AG04450 (cell line): ENCODE data around the gene CD2. TPM values are rescaled to one million over a fixed set of nuclear protein-coding genes. Genes with fewer than 3 reads are reported as not detected.

Experiments
- CTCF ChIA-PET: fragments of 300-600, 350-600 bp; formaldehyde crosslinking; extraction: SDS; loops from one replicate; lab custom pipeline; 2022; ENCODE audit warnings: antibody characterized with exemption, inconsistent platforms; lab: Charles Lee
- POLR2A ChIA-PET: fragments of 350-600 bp; formaldehyde crosslinking; extraction: SDS; loops from one replicate; lab custom pipeline; 2021; ENCODE audit warnings: antibody characterized with exemption, inconsistent platforms; lab: Yijun Ruan, JAX
- DNase-seq: peaks from one replicate; pipeline ENCODE4 v3.0.0-alpha.2; 2011; ENCODE audit warnings: low read depth, low spot score
- H3K27ac ChIP-seq: one replicate; pipeline ENCODE4 v1.5.1; 2012; ENCODE audit warnings: low read depth, low read length, control low read depth
- H3K27me3 ChIP-seq: one replicate; pipeline ENCODE4 v1.6.0; 2012; ENCODE audit warnings: low read length; ENCODE audit not compliant: control insufficient read depth, insufficient read depth
- H3K4me3 ChIP-seq: 2 replicates; pipeline ENCODE4 v1.5.1; 2011; ENCODE audit warnings: mild to moderate bottlenecking, low read depth, low read length, control low read depth
- H3K9me3 ChIP-seq: 2 replicates; pipeline ENCODE4 v1.5.1; 2012; ENCODE audit warnings: low read length; ENCODE audit not compliant: control insufficient read depth, insufficient read depth
- CTCF ChIP-seq: IDR thresholded peaks from 2 replicates; pipeline ENCODE4 v1.5.1; 2011; ENCODE audit warnings: low read depth, low read length, control low read depth, inconsistent platforms
- polyA plus RNA-seq: library from polyadenylated mRNA; depleted of rRNA; stranded (reverse); fragments of >200 nt; gene quantifications from 2 replicates; pipeline ENCODE4 v1.2.3, GENCODE V29; 2011

CD2 gene
- polyA plus RNA-seq, 1 experiment, result not detected

GRCh38 chr1:116772648-116773045 lies 18.4 kb downstream of the CD2 start:
- CTCF ChIA-PET, result interaction anchor here (0.6 kb wide), 1 partner anchor 46 kb away, joined by 3 read pairs; no protein-coding TSS in a partner anchor
- Histone ChIP-seq H3K27me3 (no peaks in the 10 kb centered on the region), H3K27ac (no peak overlapping the region), H3K4me3 (no peak overlapping the region), H3K9me3 (no peaks in the 10 kb centered on the region)
- TF ChIP-seq CTCF, result no peak
- DNase-seq, result no peak
- POLR2A ChIA-PET, result no interaction called here

GRCh38 chr1:116775116-116775752 lies 21.0 kb downstream of the CD2 start:
- DNase-seq, result no peak
- Histone ChIP-seq H3K4me3 (no peak overlapping the region), H3K27me3 (no peaks in the 10 kb centered on the region), H3K9me3 (no peaks in the 10 kb centered on the region), H3K27ac (no peak overlapping the region)
- CTCF ChIA-PET, result no interaction called here
- no peak for TF ChIP-seq CTCF
- POLR2A ChIA-PET, result no interaction called here

- no peaks in the 10 kb centered on the region for H3K9me3 ChIP-seq
- ChIA-PET POLR2A (no interaction called here), CTCF (interaction anchor here (1.2 kb wide), 1 partner anchor 40 kb away, joined by 4 read pairs; no protein-coding TSS in a partner anchor)
- H3K4me3 ChIP-seq, result no peak overlapping the region
- no peak overlapping the region for H3K27ac ChIP-seq
- no peak for DNase-seq
- no peaks in the 10 kb centered on the region for H3K27me3 ChIP-seq
- TF ChIP-seq CTCF, result no peak
These were observed 23.9 kb downstream of the CD2 start for GRCh38 chr1:116777831-116778830.

GRCh38 chr1:116781034-116781433 lies 26.8 kb downstream of the CD2 start:
- DNase-seq, result no peak
- POLR2A ChIA-PET, result no interaction called here
- CTCF ChIA-PET, result interaction anchor here (0.6 to 0.7 kb wide), 2 partner anchors 88 to 279 kb away, joined by 3 to 4 read pairs; partner anchors contain the start of gene TTF2

More at GRCh38 chr1:116781034-116781433, 26.8 kb downstream of the CD2 start:
- Histone ChIP-seq H3K27me3 (no peaks in the 10 kb centered on the region), H3K4me3 (no peak overlapping the region), H3K27ac (no peak overlapping the region), H3K9me3 (no peaks in the 10 kb centered on the region)
- no peak for TF ChIP-seq CTCF
